Epithelial cell of prostate (primary cell): ENCODE data around the gene RAVER2.
"Not testable (repeated sequence)": the region's sequence is repeated elsewhere in the genome, so short reads cannot be mapped to it uniquely, and the experiment has no call there.

Experiments used
- DNase-seq: peaks from one replicate; pipeline ENCODE4 v3.0.0-alpha.2; 2011; ENCODE audit warnings: low read depth, low spot score
- H3K27ac ChIP-seq: fragments of 450-650 bp; 2 replicates; pipeline ENCODE4 v1.5.1; 2017; ENCODE audit warnings: mild to moderate bottlenecking

The RAVER2 gene

GRCh38 chr1:64744492-64745180, at the start of gene RAVER2:
Gene RAVER2 (plus strand): TSS chr1:64745075. CDS start chr1:64745173, 98 bp downstream.
- DNase-seq, result no peak

DNA sequence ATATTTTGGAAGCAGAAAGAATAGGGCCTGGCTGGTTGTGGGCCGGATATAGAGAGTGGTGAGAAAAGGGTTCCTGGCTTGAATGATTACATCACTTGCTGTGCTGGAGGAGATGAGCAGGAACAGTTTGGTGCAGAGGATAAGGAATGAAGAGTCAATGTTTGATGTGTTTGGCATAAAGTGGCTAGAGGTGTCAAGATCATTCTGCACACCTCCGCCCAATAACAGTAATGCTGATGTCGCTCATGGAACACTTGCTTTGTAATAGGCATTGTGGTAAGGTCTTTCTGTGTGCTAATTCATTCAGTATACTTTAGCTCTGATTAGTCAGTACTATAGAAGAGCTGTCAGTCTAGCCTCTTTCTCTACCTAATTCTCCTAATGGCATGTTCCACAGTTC, 48.0 kb upstream of the RAVER2 start:
- DNase-seq, result no peak
- H3K27ac ChIP-seq, result no peak overlapping the region

More at GRCh38 chr1:64744492-64745180, at the start of gene RAVER2:
- H3K27ac ChIP-seq, result peak within 1 kb of the TSS; percentile 38

DNA sequence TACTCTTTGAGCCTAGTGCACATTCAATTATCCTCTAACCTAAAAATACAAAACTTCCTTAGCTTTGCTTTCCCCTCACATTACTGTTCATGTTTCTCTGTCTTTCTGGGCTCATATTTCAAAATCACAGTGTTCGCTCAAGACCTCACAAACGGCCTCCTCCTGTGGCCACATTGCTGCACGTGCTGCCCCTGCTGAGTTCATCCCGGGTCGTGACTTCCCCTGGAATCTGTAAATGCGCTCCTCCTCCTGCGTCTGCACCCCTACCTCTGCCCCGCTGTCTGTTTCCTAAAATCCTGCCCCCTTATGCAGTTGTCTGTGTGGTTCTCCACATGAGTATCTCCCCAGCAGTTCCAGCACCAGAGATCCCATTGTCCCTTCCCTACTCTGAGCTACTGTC, 45.5 kb upstream of the RAVER2 start:
- no peak for DNase-seq
- H3K27ac ChIP-seq, result no peak overlapping the region

GRCh38 chr1:64701071-64701470, 43.8 kb upstream of the RAVER2 start:
- H3K27ac ChIP-seq, result no peak overlapping the region
- peak; percentile 41 for DNase-seq

GRCh38 chr1:64701886-64702285, 43.0 kb upstream of the RAVER2 start:
- H3K27ac ChIP-seq, result no peak overlapping the region
- no peak for DNase-seq

DNA sequence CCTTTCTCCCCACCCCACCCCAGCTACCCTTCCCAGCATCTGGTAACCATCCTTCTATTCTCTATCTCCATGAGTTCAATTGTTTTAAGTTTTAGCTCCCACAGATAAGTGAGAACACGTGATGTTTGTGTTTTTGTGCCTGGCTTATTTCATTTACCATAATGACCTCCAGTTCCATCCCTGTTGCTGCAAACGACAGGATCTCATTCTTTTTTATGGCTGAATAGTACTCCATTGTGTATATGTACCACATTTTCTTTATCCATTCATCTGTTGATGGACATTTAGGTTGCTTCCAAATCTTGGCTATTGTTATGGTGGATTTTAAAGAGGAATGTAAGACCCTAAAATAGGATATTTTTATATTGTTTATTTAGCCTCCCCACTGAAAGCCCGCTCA, 42.2 kb upstream of the RAVER2 start:
- H3K27ac ChIP-seq, DNase-seq: not testable (repeated sequence)

- no peak for DNase-seq
- H3K27ac ChIP-seq, result no peak overlapping the region
Measured at GRCh38 chr1:64703600-64703999, 41.3 kb upstream of the RAVER2 start.

GRCh38 chr1:64705591-64705990, 39.3 kb upstream of the RAVER2 start:
- no peak overlapping the region for H3K27ac ChIP-seq
- DNase-seq, result no peak

GRCh38 chr1:64711266-64711665, 33.6 kb upstream of the RAVER2 start:
- no peak overlapping the region for H3K27ac ChIP-seq
- no peak for DNase-seq

- DNase-seq, result no peak
- H3K27ac ChIP-seq, result no peak overlapping the region
Measured at GRCh38 chr1:64712049-64712448, 32.8 kb upstream of the RAVER2 start.

GRCh38 chr1:64715186-64715585, 29.7 kb upstream of the RAVER2 start:
- DNase-seq, result no peak
- no peak overlapping the region for H3K27ac ChIP-seq

GRCh38 chr1:64721135-64721534, 23.7 kb upstream of the RAVER2 start:
- no peak for DNase-seq

GRCh38 chr1:64721576-64722145, 23.2 kb upstream of the RAVER2 start:
- no peak for DNase-seq
- H3K27ac ChIP-seq, result no peak overlapping the region

More at GRCh38 chr1:64721135-64721534, 23.7 kb upstream of the RAVER2 start:
- H3K27ac ChIP-seq, result no peak overlapping the region

DNA sequence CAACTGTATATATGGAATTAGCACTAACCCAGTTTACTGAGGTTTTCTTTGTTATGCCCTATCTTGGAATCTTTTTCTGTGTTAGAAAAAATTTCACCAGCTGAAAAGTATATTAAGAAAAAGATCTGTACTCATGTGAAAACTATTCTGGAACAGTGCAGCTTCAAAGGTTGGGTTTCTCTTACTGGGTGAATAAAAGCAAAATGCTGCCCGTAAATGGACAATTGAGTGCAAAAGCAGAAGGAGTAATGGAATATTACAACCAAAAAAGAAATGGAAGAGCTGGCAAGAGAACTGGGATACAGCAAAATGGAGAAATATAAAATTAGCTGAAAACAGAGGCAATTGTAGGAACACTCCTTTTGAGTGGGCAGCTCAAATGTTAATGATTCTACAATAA, 17.0 kb upstream of the RAVER2 start:
- no peak for DNase-seq
- H3K27ac ChIP-seq, result no peak overlapping the region

DNA sequence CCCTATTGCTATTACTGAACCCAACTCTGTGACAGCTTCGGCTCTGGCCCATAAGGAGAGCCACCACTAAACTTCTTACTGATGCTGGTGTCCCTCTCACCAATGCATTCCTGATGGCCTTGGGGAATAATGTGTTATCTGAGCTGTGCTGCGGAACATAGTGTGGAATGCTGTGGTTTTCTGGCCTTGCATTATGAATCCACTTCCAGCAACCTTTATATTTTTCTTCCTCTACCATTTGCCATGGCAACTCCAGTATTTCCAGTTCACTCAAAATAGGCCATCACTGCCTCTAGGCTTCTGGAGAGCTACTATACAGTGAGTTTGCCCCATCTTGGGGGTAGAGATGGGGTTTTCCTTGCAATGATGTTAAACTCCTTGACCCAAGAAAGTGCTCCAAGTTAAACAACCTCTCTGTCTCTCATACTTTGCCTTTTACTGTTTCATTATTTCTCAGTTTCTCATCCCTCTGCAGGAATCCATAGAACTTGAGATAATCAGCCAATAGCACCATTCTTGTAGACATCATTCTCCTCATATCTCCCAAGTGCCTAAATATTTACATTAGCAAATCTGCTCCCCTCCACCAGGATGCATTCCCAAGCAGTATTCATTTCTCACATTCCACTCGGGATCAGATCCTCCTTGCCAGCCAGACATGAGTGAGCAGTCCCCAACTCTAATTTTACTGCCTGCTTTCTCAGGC, 11.1 kb upstream of the RAVER2 start:
- H3K27ac ChIP-seq, result no peak overlapping the region
- DNase-seq, result no peak

DNA sequence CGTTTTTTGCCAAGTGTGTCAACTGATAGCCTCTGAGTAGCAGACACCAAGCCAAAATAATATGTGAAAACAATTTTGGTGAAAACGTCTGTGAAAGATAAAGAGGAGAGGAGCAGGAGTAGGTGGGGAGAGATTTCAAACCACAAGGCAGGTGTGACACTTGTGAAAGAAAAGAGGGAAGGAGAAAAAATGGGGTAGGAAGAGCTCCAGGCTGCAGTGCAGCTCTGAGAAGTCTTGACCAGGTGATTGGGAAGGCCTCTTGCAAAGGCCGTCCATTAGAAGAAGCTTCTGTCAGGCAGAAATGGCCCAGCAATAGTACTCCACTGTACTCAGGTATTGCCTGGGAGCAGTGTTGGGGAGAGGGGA, 10.6 kb upstream of the RAVER2 start:
- no peak for DNase-seq
- no peak overlapping the region for H3K27ac ChIP-seq

DNA sequence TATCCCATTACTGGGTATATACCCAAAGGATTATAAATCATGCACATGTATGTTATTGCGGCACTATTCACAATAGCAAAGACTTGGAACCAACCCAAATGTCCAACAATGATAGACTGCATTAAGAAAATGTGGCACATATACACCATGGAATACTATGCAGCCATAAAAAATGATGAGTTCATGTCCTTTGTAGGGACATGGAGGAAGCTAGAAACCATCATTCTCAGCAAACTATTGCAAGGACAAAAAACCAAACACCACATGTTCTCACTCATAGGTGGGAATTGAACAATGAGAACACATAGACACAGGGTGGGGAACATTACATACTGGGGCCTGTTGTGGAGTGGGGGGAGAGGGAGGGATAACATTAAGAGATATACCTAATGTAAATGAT, 4.2 kb upstream of the RAVER2 start:
- H3K27ac ChIP-seq, DNase-seq: not testable (repeated sequence)

- H3K27ac ChIP-seq, result no peak overlapping the region
- no peak for DNase-seq
Measured at GRCh38 chr1:64743954-64744491, 852 bp upstream of the RAVER2 start.

- DNase-seq, result no peak
- H3K27ac ChIP-seq, result peak overlapping the region; percentile 38
Measured at GRCh38 chr1:64745181-64745985, 508 bp downstream of the RAVER2 start.
